HepG2 (cell line): ENCODE measurements around the gene ST8SIA6. TPM values are rescaled to one million over a fixed set of nuclear protein-coding genes. Genes with fewer than 3 reads are reported as not detected.

Experiments used
- ATAC-seq: fragments of 200-7000 bp; cut with Tn5 transposase; 3 replicates; pipeline ENCODE4 v1.9.1; 2020; ENCODE audit warnings: mild to moderate bottlenecking, moderate library complexity
- BruUV-seq: library from RNA; stranded (reverse); fragments of 400-500 nt; replicated peaks from 2 replicates; lab custom pipeline; 2021; lab: Mats Ljungman, UMichigan
- CTCF ChIA-PET: fragments of 300-600 bp; formaldehyde crosslinking; extraction: SDS; loops from one replicate; lab custom pipeline; 2021; ENCODE audit warnings: low total read pairs, inconsistent platforms, low intra/inter-chr PET ratio; lab: Yijun Ruan, JAX
- POLR2A ChIA-PET: fragments of 350-600 bp; sonication (Branson Sonifier 250); formaldehyde crosslinking; loops from one replicate; lab custom pipeline; 2020; ENCODE audit warnings: antibody characterized with exemption, inconsistent platforms; lab: Yijun Ruan, JAX
- DNase-seq: peaks from one replicate; pipeline ENCODE4 v3.0.0-alpha.2; 2015; ENCODE audit warnings: low spot score
- FAIRE-seq: peaks from 3 replicates; lab custom pipeline; 2011; peaks lifted over from hg19 to GRCh38; lab: Jason Lieb, UNC
- H2AFZ ChIP-seq: one replicate; pipeline ENCODE4 v1.6.1; 2011; ENCODE audit warnings: low read length, inconsistent platforms
- H3K27ac ChIP-seq: fragments of 300-600 bp; 3 replicates; pipeline ENCODE4 v1.8.0; 2011; ENCODE audit warnings: mixed run types, mild to moderate bottlenecking, mixed read lengths, low read length, inconsistent platforms; ENCODE audit not compliant: insufficient read depth; ENCODE audit errors: extremely low read length
- H3K27me3 ChIP-seq, 2 experiments: fragments of 200-600 bp in 1 of 2; 2 replicates in 1 of 2; 3 replicates in 1 of 2; pipeline versions ENCODE4 v1.6.0 to v1.8.0; 2011; ENCODE audit warnings: low read length in 2 of 2, mild to moderate bottlenecking in 2 of 2, moderate library complexity in 2 of 2, inconsistent platforms in 1 of 2; ENCODE audit not compliant: insufficient read depth in 2 of 2, control insufficient read depth in 1 of 2
- H3K36me3 ChIP-seq, 2 experiments: fragments of 200-600 bp in 1 of 2; replicated peaks in 1 of 2; 2 replicates in 1 of 2; 3 replicates in 1 of 2; pipeline versions ENCODE4 v1.5.1 to v1.8.0; 2011; ENCODE audit warnings: low read length in 2 of 2, inconsistent platforms in 1 of 2; ENCODE audit not compliant: insufficient read depth in 2 of 2, control insufficient read depth in 1 of 2
- H3K4me1 ChIP-seq: 2 replicates; pipeline ENCODE4 v1.5.1; 2012; ENCODE audit warnings: low read length, inconsistent platforms; ENCODE audit not compliant: insufficient read depth
- H3K4me2 ChIP-seq: 2 replicates; pipeline ENCODE4 v1.6.0; 2011; ENCODE audit warnings: low read depth, low read length, inconsistent platforms
- H3K4me3 ChIP-seq, 3 experiments: fragments of 200-600 bp in 1 of 3; sonication (generic), shearing (Covaris generic) in 1 of 3; replicated peaks in 1 of 3; 2 replicates each; pipeline ENCODE4 v1.5.1; 2011 to 2016; ENCODE audit warnings: low read length in 3 of 3, inconsistent platforms in 2 of 3, low read depth in 2 of 3, mild to moderate bottlenecking in 2 of 3, control low read depth in 1 of 3, mixed read lengths in 1 of 3; ENCODE audit not compliant: insufficient read depth in 1 of 3
- H3K79me2 ChIP-seq: one replicate; pipeline ENCODE4 v1.6.1; 2011; ENCODE audit warnings: low read length, inconsistent platforms; ENCODE audit not compliant: insufficient read depth
- H3K9ac ChIP-seq: 2 replicates; pipeline ENCODE4 v1.6.0; 2011; ENCODE audit warnings: mild to moderate bottlenecking, low read depth, low read length, inconsistent platforms; ENCODE audit not compliant: insufficient read depth
- H3K9me3 ChIP-seq: 2 replicates; pipeline ENCODE4 v1.5.1; 2012; ENCODE audit warnings: mild to moderate bottlenecking, low read length
- H4K20me1 ChIP-seq: 2 replicates; pipeline ENCODE4 v1.6.0; 2011; ENCODE audit warnings: inconsistent platforms, mild to moderate bottlenecking, low read length, moderate library complexity; ENCODE audit not compliant: insufficient read depth
- CCAR2 ChIP-seq: fragments of 200-400 bp; formaldehyde crosslinking; optimal IDR thresholded peaks from 2 replicates; pipeline ENCODE3; 2018; ENCODE audit warnings: low read depth, mild to moderate bottlenecking, low read length, moderate library complexity
- CENPBD1 ChIP-seq: sonication (generic); formaldehyde crosslinking; IDR thresholded peaks from 2 replicates; pipeline ENCODE4 v1.8.0; 2022; ENCODE audit warnings: missing genetic modification reagents, low read depth, mild to moderate bottlenecking, borderline replicate concordance
- KDM2A ChIP-seq: sonication (generic); formaldehyde crosslinking; IDR thresholded peaks from 2 replicates; pipeline ENCODE4 v1.4.0; 2020; ENCODE audit warnings: low read depth, missing genetic modification reagents, borderline replicate concordance
- MED8 ChIP-seq: sonication (generic); formaldehyde crosslinking; IDR thresholded peaks from 2 replicates; pipeline ENCODE4 v1.8.1; 2023; ENCODE audit warnings: mild to moderate bottlenecking, missing genetic modification reagents; ENCODE audit not compliant: insufficient replicate concordance
- NFKB2 ChIP-seq: sonication (generic); formaldehyde crosslinking; IDR thresholded peaks from 2 replicates; pipeline ENCODE4 v1.4.0; 2020; ENCODE audit warnings: missing genetic modification reagents, borderline replicate concordance
- NKX3-1 ChIP-seq: sonication (generic); formaldehyde crosslinking; IDR thresholded peaks from 2 replicates; pipeline ENCODE4 v1.5.0; 2020; ENCODE audit warnings: missing genetic modification reagents
- PLSCR1 ChIP-seq: sonication (generic); formaldehyde crosslinking; IDR thresholded peaks from 2 replicates; pipeline ENCODE4 v1.5.0; 2020; ENCODE audit warnings: missing genetic modification reagents, mild to moderate bottlenecking, borderline replicate concordance
- RORA ChIP-seq: sonication (generic); formaldehyde crosslinking; IDR thresholded peaks from 2 replicates; pipeline ENCODE4 v1.5.0; 2020; ENCODE audit warnings: mild to moderate bottlenecking, missing genetic modification reagents, moderate library complexity
- THAP9 ChIP-seq: sonication (generic); formaldehyde crosslinking; IDR thresholded peaks from 2 replicates; pipeline ENCODE4; 2020; ENCODE audit warnings: missing genetic modification reagents, mild to moderate bottlenecking, borderline replicate concordance
- ZNF18 ChIP-seq: sonication (generic); formaldehyde crosslinking; IDR thresholded peaks from 2 replicates; pipeline ENCODE4 v1.8.0; 2022; ENCODE audit warnings: mild to moderate bottlenecking, missing genetic modification reagents; ENCODE audit not compliant: insufficient replicate concordance
- ZNF24 ChIP-seq: fragments of 450-650 bp; IDR thresholded peaks from 2 replicates; pipeline ENCODE4 v1.6.1; 2017; ENCODE audit warnings: antibody characterized with exemption, mild to moderate bottlenecking
- ZNF280B ChIP-seq: sonication (generic); formaldehyde crosslinking; IDR thresholded peaks from 2 replicates; pipeline ENCODE4 v1.5.0; 2020; ENCODE audit warnings: missing genetic modification reagents, mild to moderate bottlenecking, borderline replicate concordance
- ZNF552 ChIP-seq: sonication (generic); formaldehyde crosslinking; IDR thresholded peaks from 2 replicates; pipeline ENCODE4 v1.9.0; 2022; ENCODE audit warnings: missing genetic modification reagents, mild to moderate bottlenecking, borderline replicate concordance
- ZNF777 ChIP-seq: sonication (generic); formaldehyde crosslinking; IDR thresholded peaks from 2 replicates; pipeline ENCODE4 v1.4.0; 2020; ENCODE audit warnings: missing genetic modification reagents
- WGBS: methylation state at CpG from one replicate; pipeline ENCODE4 v1.1.6; 2017; ENCODE audit warnings: low lambda C conversion rate; 5-methylcytosine and 5-hydroxymethylcytosine counted together
- in situ Hi-C: cut with HindIII; loops from 2 replicates; pipeline ENCODE4 v1.10.0; 2017; ENCODE audit warnings: low pct_unique_long_range_greater_than_20kb; ENCODE audit not compliant: extremely low pct_ligation_motif_present
- intact Hi-C: fragments of 100-400 bp; cut with micrococcal nuclease; formaldehyde crosslinking; loops from one replicate; pipeline ENCODE4 v1.10.0; 2022; ENCODE audit not compliant: unreplicated experiment
- polyA plus RNA-seq, 8 experiments: library from polyadenylated mRNA; depleted of rRNA in 3 of 8; stranded (reverse) in 7 of 8; unstranded in 1 of 8; fragments of >200 nt; fragmentation: Illumina TruSeq in 4 of 8; extraction: Trizol in 4 of 8; gene quantifications; 2 replicates each; pipeline versions ENCODE4 v1.2.1 to v1.2.3, GENCODE V29; 2011 to 2016; ENCODE audit warnings: low read depth in 4 of 8, missing spikeins in 1 of 8, mixed read lengths in 1 of 8; ENCODE audit not compliant: insufficient read depth in 1 of 8
- total RNA-seq, 5 experiments: library from RNA; depleted of rRNA; stranded (reverse); fragments of >200 nt; fragmentation: Illumina TruSeq; extraction: Trizol; gene quantifications; 2 replicates each; pipeline ENCODE4 v1.2.3, GENCODE V29; 2016; ENCODE audit warnings: low read depth in 1 of 5

The ST8SIA6 gene
- total and polyA plus RNA-seq, 2 of the 13 experiments (the other 11 are each of a cell fraction or from before 2014, with no cell fraction given): not detected

- TF ChIP-seq RORA (no peak), THAP9 (CRISPR knock-in tag) (no peak), MED8 (CRISPR knock-in tag) (no peak), PLSCR1 (CRISPR knock-in tag) (no peak)
Measured at GRCh38 chr10:17415046-17415658, 39.2 kb downstream of the ST8SIA6 start (continued).

- Histone ChIP-seq H3K27me3 (no peaks in the 10 kb centered on the region), H3K9me3 (no peaks in the 10 kb centered on the region), H3K79me2 (no peaks in the 10 kb centered on the region), H2AFZ (no peak overlapping the region), H3K4me2 (no peak overlapping the region), H3K4me1 (no peaks in the 10 kb centered on the region), H4K20me1 (no peaks in the 10 kb centered on the region), H3K27ac (no peak overlapping the region), H3K4me3 (no peak overlapping the region), H3K36me3 (no peaks in the 10 kb centered on the region)
- ChIA-PET CTCF (no interaction called here), POLR2A (no interaction called here)
- intact Hi-C loops (no loop called here), in situ Hi-C loops (no loop called here)
- ATAC-seq: no peak
- BruUV-seq: no TSS peak
- no peak for FAIRE-seq
- WGBS: 0% methylated on average over 1 of the region's 1 CpG
- no peak for DNase-seq
- TF ChIP-seq NFKB2 (CRISPR knock-in tag) (no peak), ZNF18 (CRISPR knock-in tag) (no peak), CCAR2 (no peak), NKX3-1 (CRISPR knock-in tag) (no peak), ZNF24 (no peak), CENPBD1 (CRISPR knock-in tag) (no peak), KDM2A (CRISPR knock-in tag) (no peak), ZNF777 (no peak), ZNF280B (no peak), ZNF552 (CRISPR knock-in tag) (no peak)
- TF ChIP-seq, all 625 proteins: peak for 0
- H3K9ac ChIP-seq: no peak overlapping the region
Measured at GRCh38 chr10:17414484-17414883, 39.9 kb downstream of the ST8SIA6 start.
